GM18519 (cell line): ENCODE measurements around the gene PLEKHO2.
"Not testable (repeated sequence)": the region's sequence is repeated elsewhere in the genome, so short reads cannot be mapped to it uniquely, and the experiment has no call there.

ENCODE experiments used
- ATAC-seq: cut with Tn5 transposase; IDR thresholded peaks from one replicate; pipeline ENCODE4 v1.9.1; 2021; ENCODE audit warnings: mild to moderate bottlenecking, moderate library complexity; ENCODE audit not compliant: unreplicated experiment, low FRiP score

Gene PLEKHO2, protein sequence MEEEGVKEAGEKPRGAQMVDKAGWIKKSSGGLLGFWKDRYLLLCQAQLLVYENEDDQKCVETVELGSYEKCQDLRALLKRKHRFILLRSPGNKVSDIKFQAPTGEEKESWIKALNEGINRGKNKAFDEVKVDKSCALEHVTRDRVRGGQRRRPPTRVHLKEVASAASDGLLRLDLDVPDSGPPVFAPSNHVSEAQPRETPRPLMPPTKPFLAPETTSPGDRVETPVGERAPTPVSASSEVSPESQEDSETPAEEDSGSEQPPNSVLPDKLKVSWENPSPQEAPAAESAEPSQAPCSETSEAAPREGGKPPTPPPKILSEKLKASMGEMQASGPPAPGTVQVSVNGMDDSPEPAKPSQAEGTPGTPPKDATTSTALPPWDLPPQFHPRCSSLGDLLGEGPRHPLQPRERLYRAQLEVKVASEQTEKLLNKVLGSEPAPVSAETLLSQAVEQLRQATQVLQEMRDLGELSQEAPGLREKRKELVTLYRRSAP

DNA sequence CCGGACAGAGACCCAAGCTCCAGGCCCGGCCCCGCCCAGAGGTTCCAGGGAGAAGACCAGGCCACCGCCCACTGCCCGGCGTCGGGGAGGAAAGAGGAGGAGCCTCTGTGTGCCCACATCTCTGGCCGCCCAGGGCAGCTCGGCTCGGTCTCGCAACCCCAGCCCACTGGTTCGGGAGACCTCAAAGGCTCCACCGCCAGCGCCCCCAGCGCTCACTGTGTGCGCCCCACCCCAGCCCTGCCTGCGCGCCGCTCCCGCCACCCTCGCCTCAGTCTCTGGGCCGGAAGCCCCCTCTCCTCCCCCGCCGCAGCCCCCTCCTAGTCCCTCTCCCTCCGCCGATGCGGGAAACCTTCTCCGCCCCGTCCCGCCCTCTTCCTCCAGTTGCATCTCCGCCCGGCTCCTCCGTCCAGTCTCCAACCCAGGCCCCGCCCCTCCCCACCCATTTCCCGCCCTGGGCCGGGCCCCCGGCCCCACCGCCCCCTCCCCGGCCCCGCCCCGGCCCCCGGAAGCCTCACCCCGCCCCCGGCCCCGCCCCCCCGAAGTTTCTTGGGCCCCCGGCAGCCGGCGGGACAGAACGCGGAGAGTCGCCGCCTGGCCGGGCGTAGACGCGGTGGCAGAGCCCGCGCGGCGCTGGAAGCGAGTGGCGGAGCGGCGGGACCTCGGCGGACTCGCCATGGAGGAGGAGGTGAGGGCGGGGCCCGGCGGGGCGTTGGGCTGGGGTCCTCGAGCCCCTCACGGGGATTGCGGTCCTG lies at the start of gene PLEKHO2:
PLEKHO2 (plus strand) TSS at position 572 of the 752 bp plus-strand sequence; CDS start at position 674, 102 bp downstream.
- peak; percentile 43 for ATAC-seq

DNA sequence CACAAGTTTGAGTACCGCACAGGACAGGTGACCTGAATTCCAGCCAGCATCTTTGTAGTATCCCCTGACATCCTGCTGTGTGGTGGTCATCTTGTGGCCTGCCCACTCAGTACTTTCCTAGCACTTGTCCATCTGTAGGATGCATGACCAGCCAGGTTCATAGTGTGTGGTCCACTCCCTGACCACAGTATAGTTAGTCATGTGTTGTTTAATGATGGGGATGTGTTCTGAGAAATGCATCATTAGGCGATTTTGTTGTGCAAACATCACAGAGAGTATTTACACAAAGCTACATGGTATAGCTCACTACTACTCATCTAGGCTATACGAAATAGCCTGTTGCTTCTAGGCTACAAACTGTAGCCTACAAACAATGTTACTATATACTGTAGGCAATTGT lies 49.4 kb upstream of the PLEKHO2 start:
- ATAC-seq = no peak

DNA sequence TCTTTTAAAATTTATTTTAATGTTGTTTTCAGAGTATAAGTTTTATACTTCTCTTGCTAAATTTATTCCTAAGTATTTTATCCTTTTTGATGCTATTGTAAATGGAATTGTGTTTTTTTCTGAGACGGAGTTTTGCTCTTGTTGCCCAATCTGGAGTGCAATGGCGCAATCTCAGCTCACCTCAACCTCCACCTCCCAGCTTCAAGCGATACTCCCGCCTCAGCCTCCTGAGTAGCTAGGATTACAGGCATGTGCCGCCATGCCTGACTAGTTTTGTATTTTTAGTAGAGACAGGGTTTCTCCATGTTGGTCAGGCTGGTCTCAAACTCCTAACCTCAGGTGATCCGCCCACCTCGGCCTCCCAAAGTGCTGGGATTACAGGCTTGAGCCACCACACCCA lies 46.4 kb upstream of the PLEKHO2 start:
- ATAC-seq = not testable (repeated sequence)

DNA sequence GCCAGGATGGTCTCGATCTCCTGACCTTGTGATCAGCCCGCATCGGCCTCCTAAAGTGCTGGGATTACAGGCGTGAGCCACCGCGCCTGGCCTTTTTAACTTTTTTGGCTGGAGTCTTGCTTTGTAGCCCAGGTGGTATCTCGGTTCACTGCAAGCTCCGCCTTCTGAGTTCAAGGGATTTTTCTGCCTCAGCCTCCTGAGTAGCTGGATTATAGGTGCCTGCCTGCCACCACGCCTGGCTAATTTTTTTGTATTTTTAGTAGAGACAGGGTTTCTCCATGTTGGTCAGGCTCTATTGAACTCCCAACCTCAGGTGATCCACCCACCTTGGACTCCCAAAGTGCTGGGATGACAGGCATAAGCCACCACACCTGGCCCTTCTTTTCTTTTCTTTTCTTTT lies 45.8 kb upstream of the PLEKHO2 start:
- not testable (repeated sequence) for ATAC-seq

DNA sequence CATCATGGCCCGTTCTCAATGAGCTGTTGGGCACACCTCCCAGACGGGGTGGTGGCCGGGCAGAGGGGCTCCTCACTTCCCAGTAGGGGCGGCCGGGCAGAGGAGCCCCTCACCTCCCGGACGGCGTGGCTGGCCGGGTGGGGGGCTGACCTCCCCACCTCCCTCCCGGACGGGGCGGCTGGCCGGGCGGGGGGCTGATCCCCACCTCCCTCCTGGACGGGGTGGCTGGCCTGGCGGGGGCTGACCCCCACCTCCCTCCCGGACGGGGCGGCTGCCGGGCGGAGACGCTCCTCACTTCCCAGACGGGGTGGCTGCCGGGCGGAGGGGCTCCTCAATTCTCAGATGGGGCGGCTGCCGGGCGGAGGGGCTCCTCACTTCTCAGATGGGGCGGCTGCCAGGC lies 42.8 kb upstream of the PLEKHO2 start:
- ATAC-seq = not testable (repeated sequence)

DNA sequence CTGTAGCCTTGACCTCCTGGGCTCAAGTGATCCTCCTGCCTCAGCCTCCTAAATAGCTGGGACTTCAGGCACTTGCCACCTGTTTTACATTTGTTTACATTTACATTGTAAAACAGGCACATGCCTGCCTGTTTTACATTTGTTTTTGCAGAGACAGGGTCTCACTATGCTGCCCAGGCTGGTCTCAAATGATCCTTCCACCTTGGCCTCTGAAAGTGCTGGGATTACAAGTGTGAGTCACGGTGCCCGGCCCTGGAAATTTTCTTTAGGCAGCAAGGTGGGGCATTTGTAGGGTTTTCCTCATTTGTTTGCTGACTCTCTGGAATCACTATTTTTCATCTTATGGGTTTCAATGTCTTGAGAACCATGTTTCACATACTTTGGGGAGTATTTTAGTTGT lies 41.2 kb upstream of the PLEKHO2 start:
- no peak for ATAC-seq

DNA sequence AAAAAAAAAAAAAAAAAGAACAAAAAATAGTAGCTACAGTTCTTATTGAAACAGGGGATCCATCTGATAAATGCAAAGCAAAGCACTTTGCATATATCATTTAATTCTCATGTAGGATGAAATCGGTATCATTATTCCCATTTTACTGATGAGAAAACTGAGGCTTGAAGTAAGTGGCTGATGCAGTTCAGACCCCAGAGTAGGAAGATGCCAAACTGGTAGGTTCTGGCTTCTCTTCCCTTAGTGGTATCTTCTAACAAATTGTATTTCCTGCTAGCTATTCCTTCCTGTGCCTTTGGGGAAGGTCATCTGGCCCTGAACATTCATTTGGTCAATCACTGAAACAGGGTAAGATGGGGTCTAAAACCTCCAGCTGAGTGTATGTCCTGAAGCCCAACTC lies 38.2 kb upstream of the PLEKHO2 start:
- no peak for ATAC-seq

DNA sequence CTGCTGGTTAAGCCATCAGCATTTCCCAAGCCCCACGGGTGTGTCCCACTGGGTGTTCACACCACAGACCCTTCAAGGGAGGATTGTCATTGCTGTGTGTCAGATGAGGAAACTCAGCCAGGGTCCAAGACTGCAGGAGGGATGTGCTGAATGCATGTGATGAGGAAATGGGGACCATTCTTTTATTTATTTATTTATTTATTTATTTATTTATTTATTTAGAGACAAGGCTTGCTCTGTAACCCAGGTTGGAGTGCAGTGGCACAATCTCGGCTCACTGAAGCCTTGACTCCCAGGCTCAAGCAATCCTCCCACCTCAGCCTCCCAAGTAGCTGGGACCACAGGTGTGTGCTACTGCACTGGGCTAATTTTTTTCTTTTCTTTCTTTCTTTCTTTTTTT lies 37.1 kb upstream of the PLEKHO2 start:
- ATAC-seq = no peak

DNA sequence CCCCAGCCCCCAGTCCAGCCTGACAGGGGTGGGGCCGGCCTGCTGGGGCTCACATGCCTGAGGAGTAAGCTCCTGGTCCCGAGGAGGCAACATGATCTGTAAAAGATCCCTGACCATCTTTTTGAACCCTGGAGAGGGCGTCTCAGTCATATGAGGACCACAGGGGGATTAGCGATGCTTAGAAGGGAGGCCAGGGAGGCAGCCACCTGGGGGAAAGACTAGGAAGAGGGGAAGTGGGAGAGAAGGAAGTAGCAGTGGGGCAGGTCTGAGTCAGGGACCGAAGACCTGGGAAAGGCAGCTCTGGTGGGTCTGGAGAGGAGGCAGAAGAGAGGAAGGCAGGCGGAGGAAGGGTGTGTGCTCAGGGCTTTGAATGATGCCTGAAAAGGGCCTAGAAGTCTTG lies 35.2 kb upstream of the PLEKHO2 start:
- no peak for ATAC-seq

DNA sequence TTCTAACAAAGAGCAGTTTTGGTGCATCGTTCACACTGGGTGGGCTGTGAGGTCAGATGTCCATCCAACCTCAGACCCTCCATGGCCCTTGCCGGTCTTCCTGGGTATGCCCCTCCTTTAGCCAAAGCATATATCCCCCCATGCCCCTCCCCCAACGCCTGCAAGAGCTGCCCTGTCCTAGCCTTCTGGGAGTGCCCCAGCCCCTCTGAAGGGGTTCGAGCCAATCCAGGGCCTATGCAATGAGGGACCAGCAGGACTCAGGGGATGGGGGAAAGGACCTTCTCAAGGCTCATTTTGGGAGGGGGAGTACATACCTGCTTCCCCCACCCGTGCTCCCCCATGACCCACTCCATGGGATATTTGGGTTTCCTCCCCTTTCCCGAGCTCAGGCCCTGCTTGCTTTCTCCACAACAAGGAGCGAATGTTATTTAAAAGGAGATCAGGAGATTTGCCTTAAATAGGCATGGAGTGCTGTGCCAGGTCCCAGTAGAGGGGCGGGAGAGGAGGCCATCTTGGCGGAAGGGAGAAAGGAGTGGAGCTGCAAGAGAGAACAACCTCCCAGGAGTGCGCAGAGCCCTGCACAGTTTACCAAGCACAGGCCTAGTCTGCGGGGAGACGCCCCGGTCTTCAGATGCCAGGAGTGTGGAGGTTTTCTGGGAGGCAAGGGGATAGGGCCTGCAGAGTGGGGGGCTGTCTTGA lies 34.5 kb upstream of the PLEKHO2 start:
- ATAC-seq = no peak

DNA sequence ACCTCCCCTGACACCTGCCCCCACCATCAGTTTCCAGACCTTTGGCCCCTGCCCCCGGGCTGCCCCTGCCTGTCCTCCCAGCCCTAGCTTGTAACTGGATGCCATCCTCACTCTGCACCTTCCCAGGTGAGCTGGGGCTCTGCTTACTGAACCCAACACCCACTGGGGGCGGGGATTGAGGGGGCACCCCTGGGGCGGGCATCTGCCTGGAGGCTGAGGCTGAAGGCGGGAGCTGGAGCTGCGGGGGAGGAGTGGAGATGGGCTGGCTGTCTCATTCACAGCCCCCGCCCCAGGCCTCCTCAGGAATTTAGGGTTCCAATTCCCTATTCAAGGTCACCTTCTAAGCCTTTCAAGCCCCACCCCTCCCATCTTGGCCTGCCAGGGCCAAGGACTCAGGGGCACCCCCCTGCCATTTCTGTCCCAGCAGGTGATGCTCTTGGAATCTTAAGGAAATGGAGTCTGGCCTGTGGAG lies 33.9 kb upstream of the PLEKHO2 start:
- ATAC-seq = no peak

DNA sequence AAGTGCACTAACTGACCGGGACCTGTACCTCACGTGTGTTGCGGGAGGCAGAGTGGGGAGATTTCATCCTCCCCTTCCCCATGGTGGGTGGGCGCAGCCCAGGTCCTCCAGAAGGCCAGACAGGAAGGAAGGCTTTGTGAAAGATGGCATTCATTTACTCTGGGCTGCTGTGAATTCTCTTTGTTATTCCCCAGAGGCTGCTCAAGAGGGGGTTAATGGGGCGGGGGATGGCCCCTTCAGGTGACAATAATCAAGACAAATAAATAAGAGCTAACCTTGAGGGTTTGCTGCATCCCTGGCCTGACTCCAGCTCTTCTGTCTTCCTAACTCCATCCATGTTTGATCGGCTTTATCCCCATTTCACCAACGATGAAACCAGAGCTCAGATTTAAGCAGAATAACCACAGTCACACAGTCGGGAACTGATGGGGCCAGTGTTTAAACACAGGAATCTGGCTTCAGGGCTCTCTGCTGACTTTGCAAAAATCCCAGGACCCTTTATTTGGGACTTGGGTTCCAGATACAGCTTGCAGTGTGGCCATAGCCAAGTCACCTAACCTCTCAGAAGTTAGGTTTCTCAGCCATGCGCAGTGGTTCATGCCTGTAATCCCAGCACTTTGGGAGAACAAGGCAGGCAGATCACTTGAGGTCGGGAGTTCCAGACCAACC lies 32.8 kb upstream of the PLEKHO2 start:
- no peak for ATAC-seq

DNA sequence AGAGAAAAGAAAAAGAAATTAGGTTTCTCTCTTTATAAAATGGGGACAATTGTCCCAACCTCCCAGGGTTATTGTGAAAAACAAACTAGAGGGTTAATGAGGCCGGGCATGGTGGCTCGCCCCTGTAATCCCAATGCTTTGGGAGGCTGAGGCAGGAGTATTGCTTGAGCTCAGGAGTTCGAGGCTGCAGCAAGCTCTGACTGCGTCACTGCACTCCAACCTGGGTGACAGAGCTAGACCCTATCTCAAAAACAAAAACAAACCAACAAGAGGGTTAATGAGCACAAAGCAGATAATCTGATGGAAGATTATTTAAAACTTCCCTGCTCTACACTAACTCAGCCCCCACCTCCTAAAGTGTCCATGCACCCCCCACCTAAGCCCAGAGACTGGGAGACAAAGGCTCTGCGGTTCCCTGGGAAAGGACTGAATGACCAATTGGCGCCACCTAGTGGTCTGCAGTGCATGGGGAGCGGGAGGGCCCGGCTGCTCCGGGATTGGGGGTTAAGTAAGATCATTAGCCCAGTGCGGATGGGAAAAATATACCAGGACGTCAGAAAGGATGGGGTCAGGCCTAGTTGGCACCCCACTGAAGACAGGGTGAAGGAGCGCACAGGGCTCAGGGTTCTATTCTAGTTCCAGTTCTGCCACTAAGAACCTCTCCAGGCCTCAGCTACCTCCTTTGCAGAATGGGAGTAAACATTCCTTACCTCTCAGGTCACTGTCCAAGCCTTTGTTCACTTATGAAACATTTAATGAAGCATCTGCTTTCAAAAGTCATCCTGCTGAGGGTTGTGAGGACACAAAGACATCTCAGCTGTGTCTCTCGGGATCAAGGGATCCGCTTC lies 31.8 kb upstream of the PLEKHO2 start:
- ATAC-seq = no peak

DNA sequence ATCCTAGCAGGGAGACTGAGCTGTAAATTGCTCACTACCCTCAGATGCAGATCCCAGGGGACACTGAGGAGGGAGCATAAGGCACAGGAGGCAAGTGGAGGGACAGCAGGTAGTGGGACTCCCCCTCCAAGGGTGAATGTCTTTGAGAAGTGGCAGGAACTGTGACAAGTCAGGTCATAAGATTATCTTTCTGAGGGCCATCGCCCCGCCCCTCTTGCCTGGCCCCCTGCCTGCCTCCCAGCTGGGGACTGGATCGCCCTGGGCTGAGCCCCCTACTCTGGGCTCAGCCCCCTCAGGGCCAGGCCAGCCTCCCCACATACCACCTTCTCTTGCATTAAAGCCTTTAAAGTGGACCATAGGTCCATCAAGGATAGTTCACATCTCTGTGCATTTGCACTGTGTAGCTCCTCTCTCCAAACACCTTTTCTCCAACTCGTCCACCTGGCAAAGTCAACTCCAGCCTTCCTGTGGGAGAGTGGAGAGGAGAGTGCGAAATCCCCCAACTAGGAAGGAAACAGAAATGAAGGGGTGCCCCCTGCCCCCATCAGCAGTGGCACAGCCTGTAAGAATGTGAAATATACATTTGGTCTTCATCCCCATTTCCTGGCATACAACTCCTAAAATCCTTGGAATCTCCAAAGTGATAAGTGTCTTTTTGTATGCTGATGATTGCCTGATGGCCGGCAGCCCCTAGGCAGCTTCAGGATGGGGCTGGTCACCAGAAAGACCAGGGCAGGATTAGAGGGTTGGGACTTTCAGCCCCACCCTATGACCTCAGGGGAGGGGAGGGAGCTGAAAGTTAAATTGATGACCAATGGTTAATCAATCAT lies 31.0 kb upstream of the PLEKHO2 start:
- ATAC-seq = no peak

DNA sequence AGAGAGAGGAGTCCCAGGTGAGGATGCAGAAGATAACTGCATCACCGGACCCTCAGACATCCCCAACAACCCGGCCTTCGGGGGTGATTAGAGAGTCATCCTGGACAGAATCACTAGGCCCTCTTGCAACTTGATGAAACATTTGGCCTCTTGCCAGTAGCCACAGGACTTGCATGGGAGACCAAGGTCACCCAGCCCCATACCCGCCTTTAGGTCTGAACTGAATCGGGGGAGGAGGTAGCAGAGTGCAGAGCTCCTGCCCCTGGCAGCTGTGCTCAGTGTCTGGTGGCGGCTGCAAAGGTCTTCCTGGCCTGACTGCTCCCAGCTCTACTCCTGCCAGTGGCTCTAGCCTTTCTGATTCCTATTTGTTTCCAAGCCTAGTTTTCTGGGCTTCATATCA lies 28.6 kb upstream of the PLEKHO2 start:
- ATAC-seq = no peak

DNA sequence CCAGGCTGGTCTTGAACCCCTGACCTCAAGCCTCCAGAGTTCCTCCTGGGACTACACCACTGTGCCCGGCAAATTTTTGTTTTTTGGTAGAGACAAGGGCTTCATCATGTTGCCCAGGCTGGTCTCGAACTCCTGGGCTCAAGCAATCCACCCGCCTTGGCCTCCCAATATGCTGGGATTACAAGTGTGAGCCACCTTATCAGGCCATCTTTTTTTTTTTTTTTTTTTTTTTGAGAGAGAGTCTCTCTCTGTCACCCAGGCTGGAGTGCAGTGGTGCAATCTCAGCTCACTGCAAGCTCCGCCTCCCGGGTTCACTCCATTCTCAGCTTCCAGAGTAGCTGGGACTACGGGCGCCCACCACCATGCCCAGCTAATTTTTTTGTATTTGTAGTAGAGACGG lies 27.4 kb upstream of the PLEKHO2 start:
- not testable (repeated sequence) for ATAC-seq

DNA sequence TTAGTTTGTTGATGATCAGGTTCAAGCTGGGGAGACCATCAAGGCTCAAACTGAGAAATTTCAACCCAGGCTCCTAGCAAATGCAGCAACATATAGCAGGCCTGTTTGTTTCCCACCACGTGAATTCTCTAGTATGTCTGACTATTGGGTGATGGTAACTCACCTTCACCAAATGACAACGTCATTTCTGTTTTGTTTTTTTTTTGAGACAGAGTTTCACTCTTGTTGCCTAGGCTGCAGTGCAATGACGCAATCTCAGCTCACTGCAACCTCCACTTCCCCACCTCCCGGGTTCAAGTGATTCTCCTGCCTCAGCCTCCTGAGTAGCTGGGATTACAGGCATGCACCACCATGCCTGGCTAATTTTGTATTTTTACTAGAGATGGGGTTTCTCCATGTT lies 26.8 kb upstream of the PLEKHO2 start:
- ATAC-seq = not testable (repeated sequence)

DNA sequence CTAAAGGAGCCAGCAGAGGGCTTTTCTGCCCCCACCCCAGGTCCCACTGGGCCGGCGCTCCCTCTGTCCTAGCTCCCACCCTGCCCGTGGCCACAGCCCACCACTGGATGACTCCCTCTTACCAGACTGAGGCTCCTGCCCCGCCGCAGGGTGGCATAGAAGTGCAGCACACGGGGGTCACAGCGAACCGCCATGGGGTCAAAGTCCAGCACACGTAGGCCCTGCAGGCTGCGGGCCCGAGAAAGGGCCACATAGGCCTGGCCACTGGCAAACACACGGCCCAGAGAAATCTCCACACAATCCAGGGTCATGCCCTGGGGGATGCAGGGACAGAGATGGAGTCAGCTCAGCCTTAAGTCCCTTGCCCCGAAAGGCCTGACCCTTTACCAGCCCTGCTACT lies 25.3 kb upstream of the PLEKHO2 start:
- ATAC-seq = no peak
